ENCODE results near the gene PSTPIP1.
"Not testable (repeated sequence)": the region's sequence is repeated elsewhere in the genome, so short reads cannot be mapped to it uniquely, and the experiment has no call there.

PSTPIP1 gene

GRCh38 chr15:76994971-76995945, at the start of gene PSTPIP1:
Gene PSTPIP1 (plus strand): TSS chr15:76995126. CDS start chr15:76995574, 448 bp downstream.
- Mint-ChIP-seq H3K27me3 (no peaks in the 10 kb centered on the region), H3K4me3 (peak within 1 kb of the TSS; percentile 91), H3K4me1 (ENCODE audit: low read depth) (peaks cover 63% of the 10 kb centered on the region), H3K27ac (peak within 1 kb of the TSS; percentile 93), H3K36me3 (peaks cover 4% of the 10 kb centered on the region), H3K9me3 (ENCODE audit: low read depth) (no peaks in the 10 kb centered on the region)

GRCh38 chr15:76945494-76946093, 49.3 kb upstream of the PSTPIP1 start:
- Mint-ChIP-seq H3K27me3 (no peaks in the 10 kb centered on the region), H3K4me1 (ENCODE audit: low read depth) (peaks cover 4% of the 10 kb centered on the region), H3K9me3 (ENCODE audit: low read depth) (no peaks in the 10 kb centered on the region), H3K4me3 (no peak overlapping the region), H3K36me3 (peaks cover 14% of the 10 kb centered on the region), H3K27ac (no peak overlapping the region)

- no peaks in the 10 kb centered on the region for H3K27me3 Mint-ChIP-seq
- peak overlapping the region; percentile 19 for H3K27ac Mint-ChIP-seq
- H3K9me3 Mint-ChIP-seq (ENCODE audit: low read depth): no peaks in the 10 kb centered on the region
- peaks cover 17% of the 10 kb centered on the region for H3K4me1 Mint-ChIP-seq (ENCODE audit: low read depth)
- H3K36me3 Mint-ChIP-seq: peaks cover 14% of the 10 kb centered on the region
- no peak overlapping the region for H3K4me3 Mint-ChIP-seq
These were observed 47.5 kb upstream of the PSTPIP1 start for GRCh38 chr15:76947454-76947853.

- Mint-ChIP-seq H3K27me3 (no peaks in the 10 kb centered on the region), H3K4me3 (no peak overlapping the region), H3K9me3 (ENCODE audit: low read depth) (no peaks in the 10 kb centered on the region), H3K36me3 (peaks cover 2% of the 10 kb centered on the region), H3K27ac (peak overlapping the region; percentile 0), H3K4me1 (ENCODE audit: low read depth) (peaks cover 16% of the 10 kb centered on the region)
These were observed 43.7 kb upstream of the PSTPIP1 start for GRCh38 chr15:76951220-76951619.

GRCh38 chr15:76953913-76954312, 41.0 kb upstream of the PSTPIP1 start:
- H3K4me1 Mint-ChIP-seq (ENCODE audit: low read depth): peaks cover 16% of the 10 kb centered on the region
- no peaks in the 10 kb centered on the region for H3K9me3 Mint-ChIP-seq (ENCODE audit: low read depth)
- no peaks in the 10 kb centered on the region for H3K27me3 Mint-ChIP-seq
- H3K27ac Mint-ChIP-seq: no peak overlapping the region
- H3K4me3 Mint-ChIP-seq: no peak overlapping the region
- peaks cover 2% of the 10 kb centered on the region for H3K36me3 Mint-ChIP-seq

GRCh38 chr15:76954744-76955143, 40.2 kb upstream of the PSTPIP1 start:
- H3K4me3 Mint-ChIP-seq: no peak overlapping the region
- H3K27ac Mint-ChIP-seq: no peak overlapping the region
- peaks cover 2% of the 10 kb centered on the region for H3K36me3 Mint-ChIP-seq
- peaks cover 16% of the 10 kb centered on the region for H3K4me1 Mint-ChIP-seq (ENCODE audit: low read depth)
- H3K9me3 Mint-ChIP-seq (ENCODE audit: low read depth): no peaks in the 10 kb centered on the region
- H3K27me3 Mint-ChIP-seq: no peaks in the 10 kb centered on the region

GRCh38 chr15:76961268-76962011, 33.5 kb upstream of the PSTPIP1 start:
- Mint-ChIP-seq H3K36me3 (no peaks in the 10 kb centered on the region), H3K4me3 (no peak overlapping the region), H3K27ac (no peak overlapping the region), H3K4me1 (ENCODE audit: low read depth) (no peaks in the 10 kb centered on the region), H3K9me3 (ENCODE audit: low read depth) (no peaks in the 10 kb centered on the region), H3K27me3 (peaks cover 3% of the 10 kb centered on the region)

GRCh38 chr15:76962337-76963013, 32.5 kb upstream of the PSTPIP1 start:
- H3K36me3 Mint-ChIP-seq: no peaks in the 10 kb centered on the region
- no peak overlapping the region for H3K27ac Mint-ChIP-seq
- H3K4me3 Mint-ChIP-seq: no peak overlapping the region
- H3K27me3 Mint-ChIP-seq: peaks cover 3% of the 10 kb centered on the region
- no peaks in the 10 kb centered on the region for H3K9me3 Mint-ChIP-seq (ENCODE audit: low read depth)
- no peaks in the 10 kb centered on the region for H3K4me1 Mint-ChIP-seq (ENCODE audit: low read depth)

GRCh38 chr15:76963596-76963995, 31.3 kb upstream of the PSTPIP1 start:
- Mint-ChIP-seq H3K27me3 (peaks cover 3% of the 10 kb centered on the region), H3K27ac (no peak overlapping the region), H3K4me3 (no peak overlapping the region), H3K9me3 (ENCODE audit: low read depth) (no peaks in the 10 kb centered on the region), H3K36me3 (no peaks in the 10 kb centered on the region), H3K4me1 (ENCODE audit: low read depth) (no peaks in the 10 kb centered on the region)

- H3K9me3 Mint-ChIP-seq (ENCODE audit: low read depth): no peaks in the 10 kb centered on the region
- no peak overlapping the region for H3K27ac Mint-ChIP-seq
- H3K27me3 Mint-ChIP-seq: peaks cover 3% of the 10 kb centered on the region
- no peak overlapping the region for H3K4me3 Mint-ChIP-seq
- H3K36me3 Mint-ChIP-seq: no peaks in the 10 kb centered on the region
- no peaks in the 10 kb centered on the region for H3K4me1 Mint-ChIP-seq (ENCODE audit: low read depth)
These were observed 30.8 kb upstream of the PSTPIP1 start for GRCh38 chr15:76964157-76964556.

GRCh38 chr15:76966051-76966450, 28.9 kb upstream of the PSTPIP1 start:
- H3K4me1 Mint-ChIP-seq (ENCODE audit: low read depth): not testable (repeated sequence)

GRCh38 chr15:76967067-76967466, 27.9 kb upstream of the PSTPIP1 start:
- Mint-ChIP-seq H3K27ac (no peak overlapping the region), H3K4me3 (no peak overlapping the region), H3K9me3 (ENCODE audit: low read depth) (no peaks in the 10 kb centered on the region), H3K27me3 (peaks cover 3% of the 10 kb centered on the region), H3K36me3 (no peaks in the 10 kb centered on the region), H3K4me1 (ENCODE audit: low read depth) (no peaks in the 10 kb centered on the region)

More at GRCh38 chr15:76966051-76966450, 28.9 kb upstream of the PSTPIP1 start:
- H3K36me3 Mint-ChIP-seq; H3K4me3 Mint-ChIP-seq; H3K27ac Mint-ChIP-seq; H3K9me3 Mint-ChIP-seq (ENCODE audit: low read depth); H3K27me3 Mint-ChIP-seq: not testable (repeated sequence)

GRCh38 chr15:76968306-76968705, 26.6 kb upstream of the PSTPIP1 start:
- Mint-ChIP-seq H3K36me3 (no peaks in the 10 kb centered on the region), H3K4me3 (no peak overlapping the region), H3K27me3 (no peaks in the 10 kb centered on the region), H3K9me3 (ENCODE audit: low read depth) (no peaks in the 10 kb centered on the region), H3K27ac (no peak overlapping the region), H3K4me1 (ENCODE audit: low read depth) (no peaks in the 10 kb centered on the region)
